GM12878 (cell line): ENCODE results near the gene STXBP5. TPM values are rescaled to one million over a fixed set of nuclear protein-coding genes. Genes with fewer than 3 reads are reported as not detected.

ENCODE experiments used
- ATAC-seq: fragments of 200-7000 bp; cut with Tn5 transposase; 3 replicates; pipeline ENCODE4 v1.9.1; 2020; ENCODE audit warnings: mild to moderate bottlenecking, moderate library complexity
- BruUV-seq: library from RNA; stranded (reverse); fragments of 400-500 nt; replicated peaks from 2 replicates; lab custom pipeline; 2021; lab: Mats Ljungman, UMichigan
- CTCF ChIA-PET: fragments of 300-600 bp; sonication (Branson Sonifier 250); formaldehyde crosslinking; extraction: SDS; loops from one replicate; lab custom pipeline; 2021; ENCODE audit warnings: inconsistent platforms; lab: Yijun Ruan, JAX
- POLR2A ChIA-PET: fragments of 350-600 bp; formaldehyde crosslinking; extraction: SDS; loops from one replicate; lab custom pipeline; 2021; ENCODE audit warnings: inconsistent platforms; lab: Charles Lee
- RAD21 ChIA-PET: fragments of 300-600 bp; sonication (Branson Sonifier 250); formaldehyde crosslinking; loops from one replicate; lab custom pipeline; 2023; ENCODE audit warnings: antibody characterized with exemption; ENCODE audit not compliant: unreplicated experiment; lab: Charles Lee
- SMC1A ChIA-PET: fragments of 300-600 bp; sonication (Branson Sonifier 250); formaldehyde crosslinking; loops from one replicate; lab custom pipeline; 2023; ENCODE audit not compliant: unreplicated experiment, uncharacterized antibody; lab: Charles Lee
- DNase-seq: peaks from one replicate; pipeline ENCODE4 v3.0.0-alpha.2; 2011; ENCODE audit warnings: low read depth, low spot score
- FAIRE-seq: peaks from 3 replicates; lab custom pipeline; 2011; peaks lifted over from hg19 to GRCh38; lab: Jason Lieb, UNC
- H2AFZ ChIP-seq: 2 replicates; pipeline ENCODE4 v1.6.0; 2011; ENCODE audit warnings: low read depth, low read length, control low read depth; ENCODE audit not compliant: control insufficient read depth
- H3K27ac ChIP-seq: 2 replicates; pipeline ENCODE4 v1.5.1; 2011; ENCODE audit warnings: control low read depth; ENCODE audit not compliant: control insufficient read depth, insufficient read depth
- H3K27me3 ChIP-seq, 2 experiments: replicated peaks in 1 of 2; 2 replicates each; pipeline versions ENCODE4 v1.6.0 to v1.6.1; 2011; ENCODE audit warnings: low read length in 1 of 2; ENCODE audit not compliant: control insufficient read depth in 2 of 2, insufficient read depth in 2 of 2
- H3K36me3 ChIP-seq, 2 experiments: 2 replicates each; pipeline ENCODE4 v1.5.1; 2011; ENCODE audit warnings: low read length in 1 of 2; ENCODE audit not compliant: control insufficient read depth in 2 of 2, insufficient read depth in 2 of 2
- H3K4me1 ChIP-seq: 2 replicates; pipeline ENCODE4 v1.6.1; 2011; ENCODE audit warnings: mild to moderate bottlenecking, low read length, moderate library complexity, mixed read lengths; ENCODE audit not compliant: control insufficient read depth, insufficient read depth
- H3K4me2 ChIP-seq: 2 replicates; pipeline ENCODE4 v1.6.0; 2011; ENCODE audit warnings: control low read depth; ENCODE audit not compliant: control insufficient read depth, insufficient read depth
- H3K4me3 ChIP-seq: fragments of 200-600 bp; sonication (generic); 2 replicates; pipeline ENCODE4 v1.5.1; 2016
- H3K79me2 ChIP-seq: 2 replicates; pipeline ENCODE4 v1.6.0; 2011; ENCODE audit warnings: low read length; ENCODE audit not compliant: control insufficient read depth, insufficient read depth
- H3K9ac ChIP-seq: 2 replicates; pipeline ENCODE4 v1.8.0; 2011; ENCODE audit warnings: low read length, control low read depth, mixed read lengths; ENCODE audit not compliant: control insufficient read depth, insufficient read depth
- H3K9me3 ChIP-seq: replicated peaks from 3 replicates; pipeline ENCODE4 v1.5.1; 2011; ENCODE audit warnings: mild to moderate bottlenecking, low read length; ENCODE audit not compliant: control insufficient read depth, insufficient read depth
- H4K20me1 ChIP-seq: 2 replicates; pipeline ENCODE4 v1.6.0; 2011; ENCODE audit not compliant: control insufficient read depth, insufficient read depth
- CEBPB ChIP-seq, 2 experiments: fragments of 150-350 bp in 1 of 2; IDR thresholded peaks; 2 replicates each; pipeline ENCODE4 v1.6.1; 2012 to 2014; ENCODE audit warnings: low read depth in 2 of 2, low read length in 2 of 2, borderline replicate concordance in 1 of 2, inconsistent platforms in 1 of 2
- HDAC2 ChIP-seq: fragments of 200-600 bp; sonication (generic); IDR thresholded peaks from 2 replicates; pipeline ENCODE4 v1.6.1; 2017
- MYB ChIP-seq: fragments of 150-350 bp; IDR thresholded peaks from 2 replicates; pipeline ENCODE4 v1.6.1; 2014; ENCODE audit warnings: mild to moderate bottlenecking, low read depth, low read length, borderline replicate concordance
- NBN ChIP-seq: fragments of 450-650 bp; IDR thresholded peaks from 2 replicates; pipeline ENCODE4 v1.6.1; 2016
- POLR2A ChIP-seq: IDR thresholded peaks from 2 replicates; pipeline ENCODE4 v1.6.1; 2011; ENCODE audit warnings: low read depth, mild to moderate bottlenecking, low read length
- RAD51 ChIP-seq: fragments of 450-650 bp; IDR thresholded peaks from 2 replicates; pipeline ENCODE4 v1.6.1; 2016; ENCODE audit warnings: moderate library complexity, mild to moderate bottlenecking, inconsistent platforms
- SMARCA5 ChIP-seq: fragments of 450-650 bp; IDR thresholded peaks from 2 replicates; pipeline ENCODE4 v1.6.1; 2017; ENCODE audit warnings: mild to moderate bottlenecking
- TCF3 ChIP-seq: IDR thresholded peaks from 2 replicates; pipeline ENCODE4 v1.6.1; 2012; ENCODE audit warnings: low read depth, mild to moderate bottlenecking, low read length, borderline replicate concordance; ENCODE audit not compliant: insufficient read depth
- USF2 ChIP-seq: IDR thresholded peaks from 2 replicates; pipeline ENCODE4 v1.6.1; 2011; ENCODE audit warnings: low read depth, low read length, improper control_type of control experiment, borderline replicate concordance
- ZNF384 ChIP-seq: IDR thresholded peaks from 2 replicates; pipeline ENCODE4 v1.6.1; 2012; ENCODE audit warnings: low read depth, mild to moderate bottlenecking, low read length, improper control_type of control experiment, borderline replicate concordance
- WGBS: methylation state at CpG from one replicate; pipeline ENCODE4 v1.1.6; 2016; ENCODE audit warnings: low lambda C conversion rate; ENCODE audit not compliant: insufficient replicate concordance, insufficient coverage; ENCODE audit errors: missing lambda C conversion rate; 5-methylcytosine and 5-hydroxymethylcytosine counted together
- in situ Hi-C: fragments of 300-500 bp; cut with MboI; formaldehyde crosslinking; loops from 9 replicates; pipeline ENCODE4 v1.14.3; 2018; ENCODE audit warnings: mixed read lengths
- intact Hi-C: fragments of 100-400 bp; cut with micrococcal nuclease; formaldehyde crosslinking; loops from one replicate; pipeline ENCODE4 v1.14.2; 2022; ENCODE audit not compliant: unreplicated experiment
- polyA plus RNA-seq, 11 experiments: library from polyadenylated mRNA; depleted of rRNA in 4 of 11; unstranded in 6 of 11; stranded (reverse) in 5 of 11; fragments of >200 nt; fragmentation: Nextera tagmentation in 4 of 11; fragmentation: Illumina TruSeq in 1 of 11; extraction: Ambion mirVana in 4 of 11; extraction: Trizol in 1 of 11; gene quantifications; 1 replicate in 1 of 11; 2 replicates in 10 of 11; pipeline versions ENCODE4 v1.2.1 to v1.2.3, GENCODE V29; 2011 to 2016; ENCODE audit warnings: inconsistent platforms in 2 of 11, missing spikeins in 2 of 11, low read depth in 1 of 11
- total RNA-seq, 4 experiments: library from RNA; depleted of rRNA in 3 of 4; stranded (reverse); fragments of >200 nt in 3 of 4; fragmentation: Illumina TruSeq in 1 of 4; extraction: Trizol in 1 of 4; gene quantifications; 2 replicates each; pipeline versions ENCODE4 v1.2.1 to v1.2.3, GENCODE V29; 2013 to 2021
- TF ChIP-seq, protein P1 (sequence below): fragments of 450-650 bp; IDR thresholded peaks from 2 replicates; pipeline ENCODE4 v1.6.1; 2017; ENCODE audit warnings: mild to moderate bottlenecking
- TF ChIP-seq, protein P2 (sequence below): fragments of 450-650 bp; IDR thresholded peaks from 2 replicates; pipeline ENCODE4 v1.6.1; 2016; ENCODE audit warnings: mild to moderate bottlenecking, moderate library complexity, borderline replicate concordance
- TF ChIP-seq, protein P3 (sequence below): IDR thresholded peaks from 2 replicates; pipeline ENCODE4 v1.6.1; 2011; ENCODE audit warnings: borderline replicate concordance, low read depth, mild to moderate bottlenecking, moderate library complexity, mixed read lengths, low read length; ENCODE audit not compliant: insufficient read depth; ENCODE audit errors: extremely low read length

The STXBP5 gene
- total and polyA plus RNA-seq, 10 of the 15 experiments (the other 5 are each of a cell fraction or from before 2014, with no cell fraction given): 1.4 to 13.2 (median 8.4) TPM

- TF ChIP-seq, protein P1, sequence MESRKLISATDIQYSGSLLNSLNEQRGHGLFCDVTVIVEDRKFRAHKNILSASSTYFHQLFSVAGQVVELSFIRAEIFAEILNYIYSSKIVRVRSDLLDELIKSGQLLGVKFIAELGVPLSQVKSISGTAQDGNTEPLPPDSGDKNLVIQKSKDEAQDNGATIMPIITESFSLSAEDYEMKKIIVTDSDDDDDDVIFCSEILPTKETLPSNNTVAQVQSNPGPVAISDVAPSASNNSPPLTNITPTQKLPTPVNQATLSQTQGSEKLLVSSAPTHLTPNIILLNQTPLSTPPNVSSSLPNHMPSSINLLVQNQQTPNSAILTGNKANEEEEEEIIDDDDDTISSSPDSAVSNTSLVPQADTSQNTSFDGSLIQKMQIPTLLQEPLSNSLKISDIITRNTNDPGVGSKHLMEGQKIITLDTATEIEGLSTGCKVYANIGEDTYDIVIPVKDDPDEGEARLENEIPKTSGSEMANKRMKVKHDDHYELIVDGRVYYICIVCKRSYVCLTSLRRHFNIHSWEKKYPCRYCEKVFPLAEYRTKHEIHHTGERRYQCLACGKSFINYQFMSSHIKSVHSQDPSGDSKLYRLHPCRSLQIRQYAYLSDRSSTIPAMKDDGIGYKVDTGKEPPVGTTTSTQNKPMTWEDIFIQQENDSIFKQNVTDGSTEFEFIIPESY: no peak
- TF ChIP-seq TCF3: no peak
- TF ChIP-seq USF2: no peak
Observed at GRCh38 chr6:147266821-147267220, 62.6 kb downstream of the STXBP5 start (continued).

DNA sequence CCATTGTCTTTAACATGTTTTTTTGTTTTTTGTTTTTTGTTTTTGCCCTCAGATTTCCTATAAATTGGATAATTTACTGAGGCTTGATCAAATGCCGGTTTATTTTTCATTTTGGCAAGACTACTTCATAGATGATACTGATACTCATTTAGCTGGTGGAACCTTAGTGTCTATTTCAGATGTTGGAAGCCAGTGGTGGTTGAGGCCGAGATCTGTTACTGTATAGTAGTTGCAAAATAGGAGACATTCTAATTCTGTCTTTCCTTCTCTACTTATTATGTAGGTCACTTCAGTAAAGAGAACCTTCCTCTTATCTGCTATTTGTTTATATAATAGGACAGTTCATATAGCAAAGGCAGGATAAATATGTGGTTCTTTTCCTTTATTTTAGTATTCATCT lies 63.4 kb downstream of the STXBP5 start:
- ChIA-PET POLR2A (no interaction called here), RAD21 (no interaction called here), CTCF (no interaction called here), SMC1A (no interaction called here)
- Histone ChIP-seq H3K4me2 (no peak overlapping the region), H3K27ac (no peak overlapping the region), H3K36me3 (peaks cover 0 to 3% of the 10 kb centered on the region in 2 experiments; a peak in 1 of 4 replicates), H4K20me1 (no peaks in the 10 kb centered on the region), H3K4me3 (no peak overlapping the region), H3K9ac (no peak overlapping the region), H2AFZ (no peak overlapping the region), H3K4me1 (no peaks in the 10 kb centered on the region), H3K27me3 (no peaks in the 10 kb centered on the region), H3K79me2 (no peaks in the 10 kb centered on the region), H3K9me3 (no peaks in the 10 kb centered on the region)
- no peak for FAIRE-seq
- no TSS peak for BruUV-seq
- ATAC-seq: no peak
- in situ Hi-C loops (no loop called here), intact Hi-C loops (no loop called here)
- no peak for DNase-seq
- TF ChIP-seq POLR2A (no peak), HDAC2 (no peak), ZNF384 (no peak), SMARCA5 (no peak), MYB (no peak), CEBPB (IDR thresholded peaks at IDR 0.05; ENCODE audit: borderline replicate concordance in 1 of 2, low read depth in 2 of 2, low read length in 2 of 2) (no peak), NBN (no peak), RAD51 (no peak)
- TF ChIP-seq, protein P2, sequence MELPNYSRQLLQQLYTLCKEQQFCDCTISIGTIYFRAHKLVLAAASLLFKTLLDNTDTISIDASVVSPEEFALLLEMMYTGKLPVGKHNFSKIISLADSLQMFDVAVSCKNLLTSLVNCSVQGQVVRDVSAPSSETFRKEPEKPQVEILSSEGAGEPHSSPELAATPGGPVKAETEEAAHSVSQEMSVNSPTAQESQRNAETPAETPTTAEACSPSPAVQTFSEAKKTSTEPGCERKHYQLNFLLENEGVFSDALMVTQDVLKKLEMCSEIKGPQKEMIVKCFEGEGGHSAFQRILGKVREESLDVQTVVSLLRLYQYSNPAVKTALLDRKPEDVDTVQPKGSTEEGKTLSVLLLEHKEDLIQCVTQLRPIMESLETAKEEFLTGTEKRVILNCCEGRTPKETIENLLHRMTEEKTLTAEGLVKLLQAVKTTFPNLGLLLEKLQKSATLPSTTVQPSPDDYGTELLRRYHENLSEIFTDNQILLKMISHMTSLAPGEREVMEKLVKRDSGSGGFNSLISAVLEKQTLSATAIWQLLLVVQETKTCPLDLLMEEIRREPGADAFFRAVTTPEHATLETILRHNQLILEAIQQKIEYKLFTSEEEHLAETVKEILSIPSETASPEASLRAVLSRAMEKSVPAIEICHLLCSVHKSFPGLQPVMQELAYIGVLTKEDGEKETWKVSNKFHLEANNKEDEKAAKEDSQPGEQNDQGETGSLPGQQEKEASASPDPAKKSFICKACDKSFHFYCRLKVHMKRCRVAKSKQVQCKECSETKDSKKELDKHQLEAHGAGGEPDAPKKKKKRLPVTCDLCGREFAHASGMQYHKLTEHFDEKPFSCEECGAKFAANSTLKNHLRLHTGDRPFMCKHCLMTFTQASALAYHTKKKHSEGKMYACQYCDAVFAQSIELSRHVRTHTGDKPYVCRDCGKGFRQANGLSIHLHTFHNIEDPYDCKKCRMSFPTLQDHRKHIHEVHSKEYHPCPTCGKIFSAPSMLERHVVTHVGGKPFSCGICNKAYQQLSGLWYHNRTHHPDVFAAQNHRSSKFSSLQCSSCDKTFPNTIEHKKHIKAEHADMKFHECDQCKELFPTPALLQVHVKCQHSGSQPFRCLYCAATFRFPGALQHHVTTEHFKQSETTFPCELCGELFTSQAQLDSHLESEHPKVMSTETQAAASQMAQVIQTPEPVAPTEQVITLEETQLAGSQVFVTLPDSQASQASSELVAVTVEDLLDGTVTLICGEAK: no peak
- TF ChIP-seq, protein P3, sequence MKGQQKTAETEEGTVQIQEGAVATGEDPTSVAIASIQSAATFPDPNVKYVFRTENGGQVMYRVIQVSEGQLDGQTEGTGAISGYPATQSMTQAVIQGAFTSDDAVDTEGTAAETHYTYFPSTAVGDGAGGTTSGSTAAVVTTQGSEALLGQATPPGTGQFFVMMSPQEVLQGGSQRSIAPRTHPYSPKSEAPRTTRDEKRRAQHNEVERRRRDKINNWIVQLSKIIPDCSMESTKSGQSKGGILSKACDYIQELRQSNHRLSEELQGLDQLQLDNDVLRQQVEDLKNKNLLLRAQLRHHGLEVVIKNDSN: no peak
- WGBS: 97% methylated on average over 2 of the region's 2 CpGs
